Prostate gland (tissue), 2 donors: ENCODE data around the gene RASGRF2. TPM values are rescaled to one million over a fixed set of nuclear protein-coding genes. Genes with fewer than 3 reads are reported as not detected.

Experiments
- DNase-seq: peaks from one replicate; pipeline ENCODE4 v3.0.0-alpha.2; 2019; ENCODE audit warnings: low spot score
- H3K27ac ChIP-seq, 2 donors: fragments of 200-600 bp; sonication (generic); 2 replicates each; pipeline ENCODE4 v1.5.1; 2017 to 2019
- H3K27me3 ChIP-seq: fragments of 200-600 bp; sonication (generic); replicated peaks from 2 replicates; pipeline ENCODE4 v1.5.1; 2019; ENCODE audit not compliant: insufficient read depth
- H3K36me3 ChIP-seq, 2 donors: fragments of 200-600 bp; sonication (generic); 1 replicate in 1 of 2; 2 replicates in 1 of 2; pipeline versions ENCODE4 v1.5.1 to v1.8.1; 2017 to 2019
- H3K4me1 ChIP-seq: fragments of 200-600 bp; sonication (generic); replicated peaks from 2 replicates; pipeline ENCODE4 v1.5.1; 2019
- H3K4me3 ChIP-seq, 2 donors: fragments of 200-600 bp; sonication (generic); 2 replicates each; pipeline ENCODE4 v1.5.1; 2017 to 2019
- H3K9me3 ChIP-seq: fragments of 200-600 bp; sonication (generic); 2 replicates; pipeline ENCODE4 v1.5.1; 2017
- CTCF ChIP-seq, 4 experiments: fragments of 200-600 bp in 2 of 4; fragments of 450-650 bp in 2 of 4; sonication (generic) in 2 of 4; IDR thresholded peaks; 1 replicate in 3 of 4; 2 replicates in 1 of 4; pipeline ENCODE4 v1.5.1; 2016 to 2019; ENCODE audit warnings: antibody characterized with exemption in 4 of 4, mild to moderate bottlenecking in 2 of 4, moderate library complexity in 2 of 4
- POLR2A ChIP-seq: fragments of 450-650 bp; IDR thresholded peaks from one replicate; pipeline ENCODE4 v1.6.1; 2016; ENCODE audit warnings: antibody characterized with exemption, mild to moderate bottlenecking
- POLR2AphosphoS5 ChIP-seq: sonication (generic); formaldehyde crosslinking; IDR thresholded peaks from one replicate; pipeline ENCODE4 v1.6.1; 2017; ENCODE audit warnings: antibody characterized with exemption
- WGBS: methylation state at CpG from one replicate; pipeline ENCODE4 v1.1.5; 2018; 5-methylcytosine and 5-hydroxymethylcytosine counted together
- intact Hi-C: fragments of 100-400 bp; cut with DNase I; formaldehyde crosslinking; loops from one replicate; pipeline ENCODE4 v1.14.2; 2022
- total RNA-seq, 2 donors: library from RNA; depleted of rRNA; stranded (reverse); fragments of >200 nt; gene quantifications; one replicate each; pipeline ENCODE4 v1.1.0, GENCODE V29; 2016

Gene RASGRF2
- total RNA-seq, 2 donors from 2014 or later: 3.0 to 7.6 TPM

- no peak for DNase-seq
- 88% methylated on average over 2 of the region's 2 CpGs for WGBS
- TF ChIP-seq POLR2A (no peak), POLR2AphosphoS5 (no peak), CTCF (IDR thresholded peaks at IDR 0.05) (no peak)
- intact Hi-C loops: no loop called here
- Histone ChIP-seq H3K36me3 (no peaks in the 10 kb centered on the region), H3K27ac (no peak overlapping the region), H3K9me3 (no peaks in the 10 kb centered on the region), H3K4me1 (no peaks in the 10 kb centered on the region), H3K4me3 (no peak overlapping the region), H3K27me3 (no peaks in the 10 kb centered on the region)
Observed at GRCh38 chr5:81035522-81035921, 75.4 kb downstream of the RASGRF2 start.

- TF ChIP-seq POLR2AphosphoS5 (no peak), POLR2A (no peak), CTCF (IDR thresholded peaks at IDR 0.05) (no peak)
Observed at GRCh38 chr5:81038495-81038894, 78.3 kb downstream of the RASGRF2 start.

DNA sequence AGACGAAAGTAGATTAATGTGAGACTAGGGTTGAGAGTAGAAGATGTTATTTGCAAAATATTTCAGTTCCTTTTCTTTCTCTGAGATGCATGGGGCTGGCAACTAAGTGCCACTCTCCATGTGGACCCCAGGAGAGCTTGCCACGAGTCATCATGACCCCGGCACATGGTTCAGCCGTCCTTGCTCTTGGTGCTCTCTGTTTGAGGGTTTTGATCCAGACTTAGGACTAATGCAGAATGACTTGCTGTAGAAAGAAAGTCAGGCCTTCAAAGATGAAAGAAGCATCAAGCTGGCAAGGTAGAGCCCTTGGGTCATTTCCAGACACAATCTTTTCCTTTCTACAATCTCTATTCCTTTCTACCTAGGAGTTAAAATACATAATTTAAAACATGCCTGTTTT, 84.7 kb downstream of the RASGRF2 start:
- Histone ChIP-seq H3K36me3 (no peaks in the 10 kb centered on the region), H3K27ac (no peak overlapping the region), H3K27me3 (no peaks in the 10 kb centered on the region), H3K9me3 (no peaks in the 10 kb centered on the region), H3K4me3 (no peak overlapping the region), H3K4me1 (no peaks in the 10 kb centered on the region)
- intact Hi-C loops: no loop called here
- no peak for TF ChIP-seq CTCF (IDR thresholded peaks at IDR 0.05)
- no peak for TF ChIP-seq POLR2A
- no peak for TF ChIP-seq POLR2AphosphoS5
- WGBS: 87% methylated on average over 4 of the region's 4 CpGs
- DNase-seq: no peak

More at GRCh38 chr5:81038495-81038894, 78.3 kb downstream of the RASGRF2 start:
- no peak for DNase-seq
- Histone ChIP-seq H3K4me3 (no peak overlapping the region), H3K4me1 (no peaks in the 10 kb centered on the region), H3K36me3 (no peaks in the 10 kb centered on the region), H3K27me3 (no peaks in the 10 kb centered on the region), H3K9me3 (no peaks in the 10 kb centered on the region), H3K27ac (no peak overlapping the region)
- intact Hi-C loops: no loop called here
- WGBS: 47% methylated on average over 1 of the region's 1 CpG

- Histone ChIP-seq H3K4me3 (no peak overlapping the region), H3K9me3 (no peaks in the 10 kb centered on the region), H3K27me3 (no peaks in the 10 kb centered on the region), H3K4me1 (no peaks in the 10 kb centered on the region), H3K27ac (no peak overlapping the region), H3K36me3 (no peaks in the 10 kb centered on the region)
- TF ChIP-seq POLR2A (no peak), CTCF (IDR thresholded peaks at IDR 0.05) (no peak), POLR2AphosphoS5 (no peak)
- intact Hi-C loops: no loop called here
- DNase-seq: no peak
Observed at GRCh38 chr5:81045389-81045807, 85.2 kb downstream of the RASGRF2 start.

GRCh38 chr5:81046041-81046440, 85.9 kb downstream of the RASGRF2 start:
- Histone ChIP-seq H3K9me3 (no peaks in the 10 kb centered on the region), H3K27me3 (no peaks in the 10 kb centered on the region), H3K4me3 (no peak overlapping the region), H3K4me1 (no peaks in the 10 kb centered on the region), H3K27ac (no peak overlapping the region), H3K36me3 (no peaks in the 10 kb centered on the region)
- intact Hi-C loops: no loop called here
- no peak for DNase-seq
- WGBS: 78% methylated on average over 2 of the region's 2 CpGs
- TF ChIP-seq POLR2A: no peak
- no peak for TF ChIP-seq CTCF (IDR thresholded peaks at IDR 0.05)
- no peak for TF ChIP-seq POLR2AphosphoS5
